H1 (cell line): ENCODE results near the gene CCNI.

Experiments
- CBX8 ChIP-seq: fragments of 300-800, 300-1000 bp; sonication (generic); IDR thresholded peaks from 2 replicates; pipeline ENCODE4 v1.7.1; 2016; ENCODE audit warnings: low read depth, low read length, borderline replicate concordance
- CTCF ChIP-seq, 3 experiments: IDR thresholded peaks; 1 replicate in 2 of 3; 2 replicates in 1 of 3; pipeline versions ENCODE4 v1.5.1 to v1.6.1; 2011; ENCODE audit warnings: low read length in 3 of 3, mild to moderate bottlenecking in 3 of 3, inconsistent platforms in 2 of 3, low read depth in 1 of 3, moderate library complexity in 1 of 3; ENCODE audit not compliant: insufficient read depth in 1 of 3; ENCODE audit errors: control extremely low read depth in 1 of 3
- KDM4A ChIP-seq: IDR thresholded peaks from one replicate; pipeline ENCODE4 v1.7.1; 2012; ENCODE audit warnings: low read depth, mild to moderate bottlenecking, moderate library complexity, low read length, inconsistent platforms; ENCODE audit not compliant: severe bottlenecking
- POLR2A ChIP-seq, 2 experiments: IDR thresholded peaks; 1 replicate in 1 of 2; 2 replicates in 1 of 2; pipeline ENCODE4 v1.6.1; 2011; ENCODE audit warnings: low read depth in 2 of 2, low read length in 2 of 2, mild to moderate bottlenecking in 2 of 2; ENCODE audit errors: control extremely low read depth in 1 of 2

- TF ChIP-seq CBX8 (no peak), CTCF (IDR thresholded peaks at IDR 0.05; ENCODE audit: control extremely low read depth in 1 of 3, insufficient read depth in 1 of 3, low read depth in 1 of 3, low read length in 3 of 3) (no peak), KDM4A (no peak), POLR2A (IDR thresholded peaks at IDR 0.05; ENCODE audit: control extremely low read depth in 1 of 2, low read depth in 2 of 2, low read length in 2 of 2) (no peak)
Observed at GRCh38 chr4:76997532-76997931, 78.3 kb downstream of the CCNI start.
